ENCODE measurements around the gene DNAL1.
"Not testable (repeated sequence)": the region's sequence is repeated elsewhere in the genome, so short reads cannot be mapped to it uniquely, and the experiment has no call there.

The DNAL1 gene

DNA sequence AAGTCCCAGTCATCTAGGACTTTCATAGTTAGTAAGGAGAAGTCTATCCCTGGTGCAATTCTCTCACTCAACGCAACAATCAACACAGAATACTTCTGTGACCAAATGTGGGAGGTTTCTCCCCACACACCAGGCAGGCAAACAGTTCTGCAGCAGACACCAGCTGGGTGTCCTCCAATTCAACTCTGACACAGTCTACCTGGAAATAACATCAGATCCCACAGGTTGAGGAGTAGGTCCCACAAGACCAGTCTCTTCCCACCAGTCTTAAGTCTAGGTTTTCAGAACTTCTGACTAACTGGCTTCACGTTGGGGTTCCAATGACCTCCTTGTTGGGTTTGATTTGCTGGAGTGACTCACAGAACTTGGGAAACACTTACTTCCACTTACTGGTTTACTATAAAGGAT, 17.6 kb upstream of the DNAL1 start:
- H3K36me3 ChIP-seq (replicated peaks): no peaks in the 10 kb centered on the region
- no peak overlapping the region for H3K4me3 ChIP-seq
- no peak for DNase-seq (ENCODE audit: low spot score in 2 of 2)
- no peaks in the 10 kb centered on the region for H3K27me3 ChIP-seq (ENCODE audit: low read depth)
- no peaks in the 10 kb centered on the region for H3K4me1 ChIP-seq
- in situ Hi-C loops (cut with MboI; ENCODE audit: low sequenced_read_pairs): no loop called here
- no peaks in the 10 kb centered on the region for H3K9me3 ChIP-seq

DNA sequence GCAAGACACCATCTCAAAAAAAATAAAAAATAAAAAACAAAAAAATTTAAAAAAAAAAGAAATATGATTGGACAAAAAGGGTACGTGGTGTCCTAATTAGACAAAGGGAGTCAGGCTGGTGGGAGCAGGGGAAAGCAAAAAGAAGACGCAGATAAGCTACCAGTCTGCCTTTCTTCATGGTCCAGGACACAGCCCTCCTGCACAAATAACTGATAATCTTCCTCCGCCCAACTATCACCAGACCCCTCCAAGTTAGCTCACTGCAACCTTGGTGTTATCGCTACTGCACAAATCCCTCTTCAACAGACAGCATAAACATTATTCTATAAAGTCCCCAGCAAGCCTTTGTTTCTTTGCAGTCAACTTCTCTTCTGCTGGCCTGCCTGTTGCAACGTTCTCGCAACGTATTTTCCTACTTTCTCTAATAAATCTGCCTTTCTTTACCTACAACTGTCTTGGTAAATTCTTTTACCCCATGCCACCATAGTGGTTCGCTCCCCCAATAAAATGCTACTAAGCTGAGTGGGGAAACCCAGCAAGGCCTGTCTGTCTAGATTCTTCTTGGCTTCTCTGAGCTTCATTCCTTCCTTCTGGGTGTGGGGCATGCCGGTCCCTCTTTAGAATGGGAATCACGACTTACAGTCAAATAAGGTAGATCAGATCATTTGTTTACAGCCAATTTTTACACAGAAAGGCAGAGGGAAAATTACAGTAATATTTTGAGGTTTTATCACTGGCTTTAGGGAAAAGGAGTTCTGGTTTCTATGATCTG, 14.6 kb upstream of the DNAL1 start:
- in situ Hi-C loops (cut with MboI; ENCODE audit: low sequenced_read_pairs): no loop called here
- Histone ChIP-seq H3K36me3 (replicated peaks) (no peaks in the 10 kb centered on the region), H3K4me1 (no peaks in the 10 kb centered on the region)

DNA sequence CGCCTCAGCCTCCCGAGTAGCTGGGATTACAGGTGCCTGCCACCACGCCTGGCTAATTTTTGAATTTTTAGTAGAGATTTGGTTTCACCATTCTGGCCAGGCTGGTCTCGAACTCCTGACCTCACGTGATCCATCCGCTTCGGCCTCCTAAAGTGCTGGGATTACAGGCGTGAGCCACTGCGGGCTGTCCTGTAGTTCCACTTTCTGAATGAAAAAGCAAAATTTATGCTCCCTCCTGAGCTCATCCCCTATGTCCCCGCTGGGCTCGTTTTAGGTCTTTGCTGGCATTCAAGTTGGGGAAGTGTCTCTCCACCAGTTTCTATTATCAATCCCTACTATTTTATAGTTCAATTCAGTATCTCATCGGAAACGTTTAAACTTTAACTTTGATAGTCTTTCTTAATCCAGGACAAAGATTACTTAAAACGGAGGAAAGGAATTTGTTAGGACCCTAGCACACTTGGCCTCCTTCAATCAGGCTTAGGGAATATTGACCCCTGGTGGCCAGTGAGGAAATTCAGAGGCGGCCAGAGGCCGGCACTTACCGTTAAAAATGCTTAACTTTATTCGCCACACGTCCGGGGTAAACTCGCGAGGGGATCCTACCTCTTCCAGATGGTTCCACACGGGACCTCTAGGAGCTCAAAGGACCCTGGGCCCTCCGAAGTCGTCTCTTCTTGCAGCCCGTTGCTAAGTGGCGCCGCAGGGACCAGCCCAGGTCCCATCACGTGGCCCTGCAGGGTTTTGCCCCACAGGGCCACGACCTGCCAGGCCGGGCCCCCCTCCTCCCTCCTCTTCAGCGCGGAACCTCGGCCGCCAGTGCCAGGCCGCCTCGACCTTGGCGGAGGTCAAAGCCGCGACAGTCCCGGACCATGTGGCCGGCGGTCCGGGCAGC, 11.4 kb upstream of the DNAL1 start:
- DNase-seq (ENCODE audit: low spot score in 2 of 2): peak; percentile 58 to 59
- Histone ChIP-seq H3K4me1 (no peaks in the 10 kb centered on the region), H3K4me3 (no peak overlapping the region), H3K9me3 (no peaks in the 10 kb centered on the region), H3K36me3 (replicated peaks) (no peaks in the 10 kb centered on the region), H3K27me3 (ENCODE audit: low read depth) (no peaks in the 10 kb centered on the region)
- in situ Hi-C loops (cut with MboI; ENCODE audit: low sequenced_read_pairs): no loop called here

More for the DNA sequence above, 14.6 kb upstream of the DNAL1 start:
- no peak overlapping the region for H3K4me3 ChIP-seq
- no peaks in the 10 kb centered on the region for H3K9me3 ChIP-seq
- DNase-seq (ENCODE audit: low spot score in 2 of 2): no peak
- H3K27me3 ChIP-seq (ENCODE audit: low read depth): no peaks in the 10 kb centered on the region

DNA sequence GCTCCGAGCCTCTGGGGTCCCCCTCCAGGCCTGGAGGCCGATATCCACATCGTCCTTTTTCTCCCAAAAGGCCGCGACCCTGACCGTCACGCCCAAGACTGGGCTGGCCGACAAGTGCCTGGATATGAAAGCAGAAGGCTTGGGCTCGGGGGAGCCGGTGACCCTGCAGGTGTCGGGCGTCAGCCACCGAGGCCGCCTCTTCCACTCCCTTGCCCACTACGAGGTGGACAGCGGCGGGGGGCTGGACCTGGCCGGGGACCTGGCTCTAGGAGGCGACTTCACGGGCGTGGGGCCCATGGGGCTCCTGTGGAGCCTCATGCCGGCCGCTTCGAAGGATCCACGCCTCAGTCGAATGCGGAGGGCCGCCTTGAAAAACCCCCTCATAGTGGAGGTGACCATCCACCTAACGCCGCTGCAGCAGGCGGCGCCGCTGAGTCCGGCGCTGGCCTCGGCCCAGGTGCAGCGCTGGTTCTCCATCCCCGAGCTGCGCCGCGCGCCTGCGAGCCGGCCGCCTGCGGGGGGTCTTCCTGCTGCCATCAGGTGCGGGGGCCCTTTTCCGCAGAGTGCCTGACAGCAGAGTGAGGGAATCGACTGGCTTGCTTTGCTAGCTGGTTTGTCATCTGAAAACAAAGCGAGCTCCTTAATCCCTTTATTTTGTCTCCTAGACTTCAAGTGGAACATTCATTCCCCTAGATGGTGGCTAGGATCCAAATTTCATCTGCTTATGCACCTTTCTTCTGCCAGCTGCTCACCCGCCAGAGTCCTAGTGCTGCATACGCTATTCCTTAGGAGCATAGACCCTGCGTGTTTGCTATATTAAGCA, 10.6 kb upstream of the DNAL1 start:
- Histone ChIP-seq H3K4me1 (no peaks in the 10 kb centered on the region), H3K9me3 (no peaks in the 10 kb centered on the region), H3K4me3 (no peak overlapping the region), H3K36me3 (replicated peaks) (no peaks in the 10 kb centered on the region), H3K27me3 (ENCODE audit: low read depth) (no peaks in the 10 kb centered on the region)
- no peak for DNase-seq (ENCODE audit: low spot score in 2 of 2)
- in situ Hi-C loops (cut with MboI; ENCODE audit: low sequenced_read_pairs): no loop called here

DNA sequence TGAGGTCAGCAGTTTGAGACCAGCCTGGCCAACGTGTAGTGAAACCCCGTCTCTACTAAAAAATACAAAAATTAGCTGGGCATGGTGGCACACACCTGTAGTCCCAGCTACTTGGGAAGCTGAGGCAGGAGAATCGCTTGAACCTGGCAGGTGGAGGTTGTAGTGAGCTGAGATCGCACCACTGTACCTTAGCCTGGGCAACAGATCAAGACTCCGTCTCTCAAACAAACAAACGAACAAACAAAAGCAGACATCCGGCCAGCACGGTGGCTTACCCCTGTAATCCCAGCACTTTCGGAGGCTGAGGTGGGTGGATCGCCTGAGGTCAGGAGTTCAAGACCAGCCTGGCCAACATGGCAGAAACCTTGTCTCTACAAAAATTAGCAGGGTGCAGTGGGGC, 8.4 kb upstream of the DNAL1 start:
- H3K4me1 ChIP-seq; H3K27me3 ChIP-seq (ENCODE audit: low read depth); in situ Hi-C loops (cut with MboI; ENCODE audit: low sequenced_read_pairs); H3K4me3 ChIP-seq; DNase-seq (ENCODE audit: low spot score in 2 of 2); H3K36me3 ChIP-seq (replicated peaks); H3K9me3 ChIP-seq: not testable (repeated sequence)

DNA sequence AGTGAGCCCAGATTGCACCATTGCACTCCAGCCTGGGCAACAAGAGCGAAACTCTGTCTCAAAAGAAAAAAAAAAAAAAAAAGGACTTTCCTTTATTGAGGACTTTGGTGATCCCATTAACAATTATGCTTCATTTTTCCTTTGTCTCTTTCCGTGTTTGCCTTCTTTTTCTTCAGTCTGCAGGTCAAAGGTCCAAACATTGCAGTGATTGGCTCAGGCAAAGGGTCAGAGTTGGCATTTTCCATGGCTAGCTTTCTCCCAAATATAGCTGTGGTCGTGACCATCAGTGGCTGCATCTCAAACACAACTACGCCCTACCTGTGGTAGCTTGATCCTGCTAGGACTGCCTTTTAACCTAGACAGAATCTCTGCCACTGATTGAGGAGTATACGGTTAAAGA, 7.0 kb upstream of the DNAL1 start:
- H3K27me3 ChIP-seq (ENCODE audit: low read depth): no peaks in the 10 kb centered on the region
- no peaks in the 10 kb centered on the region for H3K36me3 ChIP-seq (replicated peaks)
- no peak overlapping the region for H3K4me3 ChIP-seq
- no peaks in the 10 kb centered on the region for H3K9me3 ChIP-seq
- in situ Hi-C loops (cut with MboI; ENCODE audit: low sequenced_read_pairs): no loop called here
- H3K4me1 ChIP-seq: no peaks in the 10 kb centered on the region
- DNase-seq (ENCODE audit: low spot score in 2 of 2): no peak

DNA sequence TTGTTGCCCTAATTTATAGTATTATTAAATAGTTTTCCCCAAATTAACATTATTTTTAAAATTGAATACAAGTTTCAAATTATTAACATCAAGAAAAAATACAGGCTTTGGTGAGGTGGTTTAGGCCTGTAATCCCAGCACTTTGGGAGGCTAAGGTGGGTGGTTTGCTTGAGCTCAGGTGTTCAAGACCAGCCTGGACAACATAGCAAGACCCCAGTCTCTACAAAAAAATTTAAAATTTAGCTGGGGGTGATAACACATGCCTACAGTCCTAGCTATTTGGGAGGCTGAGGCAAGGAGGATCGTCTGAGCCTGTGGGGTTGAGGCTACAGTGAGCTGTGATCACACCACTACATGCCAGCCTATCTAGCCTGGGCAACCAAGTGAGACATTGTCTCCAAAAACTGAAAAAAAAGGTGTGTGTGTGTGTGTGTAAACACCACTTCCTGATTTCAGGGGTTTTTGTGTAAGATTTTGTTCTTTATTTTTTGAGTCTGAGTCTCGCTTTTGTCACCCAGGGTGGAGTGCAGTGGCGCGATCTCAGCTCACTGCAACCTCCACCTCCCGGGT, 3.9 kb upstream of the DNAL1 start:
- DNase-seq (ENCODE audit: low spot score in 2 of 2): no peak
- Histone ChIP-seq H3K36me3 (replicated peaks) (no peaks in the 10 kb centered on the region), H3K27me3 (ENCODE audit: low read depth) (no peaks in the 10 kb centered on the region), H3K4me1 (peaks cover 3% of the 10 kb centered on the region), H3K4me3 (no peak overlapping the region), H3K9me3 (no peaks in the 10 kb centered on the region)
- in situ Hi-C loops (cut with MboI; ENCODE audit: low sequenced_read_pairs): no loop called here

DNA sequence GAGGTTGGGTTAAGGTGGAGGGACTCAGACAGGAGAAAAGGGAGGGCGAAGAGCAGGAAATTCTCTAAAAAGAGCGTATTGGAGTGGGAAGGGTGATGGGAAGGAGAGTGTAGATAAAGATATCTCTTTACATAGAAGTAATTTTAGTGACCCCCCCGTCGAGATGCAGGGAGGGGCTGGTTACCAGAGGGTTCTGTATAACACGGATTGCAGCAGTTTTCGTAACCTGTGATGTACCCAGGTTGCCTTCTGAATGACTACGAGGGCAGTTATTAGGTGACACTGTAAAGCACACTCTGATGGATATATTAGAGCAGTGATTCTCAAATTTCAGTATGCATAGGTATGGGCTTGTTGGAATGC, 443 bp downstream of the DNAL1 start:
- H3K4me1 ChIP-seq: peaks cover 3% of the 10 kb centered on the region
- H3K4me3 ChIP-seq: peak overlapping the region; percentile 63
- DNase-seq (ENCODE audit: low spot score in 2 of 2): no peak
- H3K36me3 ChIP-seq (replicated peaks): no peaks in the 10 kb centered on the region; the same call in 1 of the 2 replicates
- no peaks in the 10 kb centered on the region for H3K9me3 ChIP-seq
- in situ Hi-C loops (cut with MboI; ENCODE audit: low sequenced_read_pairs): no loop called here
- no peaks in the 10 kb centered on the region for H3K27me3 ChIP-seq (ENCODE audit: low read depth)

DNA sequence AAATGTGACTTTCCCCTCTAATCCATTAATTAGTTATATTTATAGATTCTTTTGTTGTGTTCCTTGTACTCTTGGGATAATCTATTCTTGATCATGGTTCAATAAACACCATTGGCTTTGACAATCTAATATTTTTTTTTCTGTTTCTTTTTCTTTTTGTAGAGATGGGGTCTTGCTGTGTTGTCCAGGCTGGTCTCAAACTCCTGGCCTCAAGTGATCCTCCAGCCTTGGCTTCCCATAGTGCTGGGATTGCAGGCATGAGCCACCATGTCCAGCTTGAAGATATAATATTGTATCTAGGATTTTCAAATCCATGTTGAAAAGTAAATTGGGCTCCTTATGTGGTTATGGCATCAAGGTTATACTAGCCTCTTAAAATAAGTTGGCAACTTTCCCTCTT, 6.2 kb downstream of the DNAL1 start:
- no peak for DNase-seq (ENCODE audit: low spot score in 2 of 2)
- Histone ChIP-seq H3K36me3 (replicated peaks) (no peaks in the 10 kb centered on the region; the same call in 1 of the 2 replicates), H3K27me3 (ENCODE audit: low read depth) (no peaks in the 10 kb centered on the region), H3K4me1 (no peaks in the 10 kb centered on the region), H3K4me3 (no peak overlapping the region), H3K9me3 (no peaks in the 10 kb centered on the region)
- in situ Hi-C loops (cut with MboI; ENCODE audit: low sequenced_read_pairs): no loop called here

DNA sequence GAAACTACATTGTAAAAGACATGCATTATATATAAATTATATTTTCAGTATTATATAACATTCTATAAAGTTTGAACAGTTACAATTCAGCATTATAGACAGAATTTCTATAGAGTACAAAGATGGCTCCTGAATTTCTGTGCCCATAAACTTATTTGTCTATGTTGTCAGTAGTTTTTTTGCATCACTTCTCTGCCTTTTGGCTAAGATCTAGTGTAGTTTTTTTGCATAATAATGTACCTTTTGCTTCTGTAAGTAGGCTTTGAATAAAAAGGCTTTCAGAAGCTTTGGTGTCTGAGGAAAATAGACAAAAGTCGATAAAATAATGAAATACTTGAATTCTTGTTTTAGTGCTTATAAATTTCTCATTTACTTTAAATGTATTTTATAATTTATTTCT, 11.1 kb downstream of the DNAL1 start:
- DNase-seq (ENCODE audit: low spot score in 2 of 2): peak in 1 of 2 experiments; percentile 98
- H3K4me3 ChIP-seq: no peak overlapping the region
- no peaks in the 10 kb centered on the region for H3K9me3 ChIP-seq
- no peaks in the 10 kb centered on the region for H3K27me3 ChIP-seq (ENCODE audit: low read depth)
- H3K36me3 ChIP-seq (replicated peaks): no peaks in the 10 kb centered on the region; the same call in 1 of the 2 replicates
- H3K4me1 ChIP-seq: peaks cover 11% of the 10 kb centered on the region
- in situ Hi-C loops (cut with MboI; ENCODE audit: low sequenced_read_pairs): no loop called here

DNA sequence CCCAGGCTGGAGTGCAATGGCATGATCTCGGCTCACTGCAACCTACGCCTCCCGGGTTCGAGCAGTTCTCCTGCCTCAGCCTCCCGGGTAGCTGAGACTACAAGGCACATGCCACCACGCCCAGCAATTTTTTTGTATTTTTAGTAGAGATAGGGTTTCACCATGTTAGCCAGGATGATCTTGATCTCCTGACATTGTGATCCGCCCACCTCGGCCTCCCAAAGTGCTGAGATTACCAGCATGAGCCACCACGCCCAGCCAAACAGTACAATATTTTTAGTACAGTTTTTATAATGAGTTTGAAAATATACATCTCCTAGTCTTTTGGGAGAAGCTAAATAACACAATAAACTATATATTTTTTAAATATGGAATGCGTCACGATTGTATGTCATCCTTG, 14.4 kb downstream of the DNAL1 start:
- peaks cover 17% of the 10 kb centered on the region for H3K4me1 ChIP-seq
- DNase-seq (ENCODE audit: low spot score in 2 of 2); H3K4me3 ChIP-seq; H3K36me3 ChIP-seq (replicated peaks); H3K27me3 ChIP-seq (ENCODE audit: low read depth); in situ Hi-C loops (cut with MboI; ENCODE audit: low sequenced_read_pairs); H3K9me3 ChIP-seq: not testable (repeated sequence)

DNA sequence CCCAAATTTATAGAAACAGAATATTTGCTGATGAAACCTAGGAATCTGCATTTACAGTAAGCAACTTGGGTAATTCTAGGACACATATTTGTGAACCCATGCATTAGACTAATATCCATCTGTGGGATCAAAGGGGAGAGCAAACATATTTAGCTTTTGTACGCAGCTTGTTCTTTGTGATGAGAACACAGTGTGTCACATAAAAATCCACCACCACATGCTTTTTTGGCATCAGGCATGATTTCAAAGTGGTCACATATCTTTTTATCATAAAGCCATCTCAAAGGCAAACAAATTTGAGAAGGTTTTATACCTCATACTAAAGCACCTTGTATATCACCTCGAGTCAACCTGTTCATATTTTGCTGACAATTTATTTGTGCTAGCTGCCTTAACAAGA, 15.7 kb downstream of the DNAL1 start:
- H3K36me3 ChIP-seq (replicated peaks): peaks cover 5% of the 10 kb centered on the region; the same call in 1 of the 2 replicates
- H3K27me3 ChIP-seq (ENCODE audit: low read depth): no peaks in the 10 kb centered on the region
- H3K4me3 ChIP-seq: no peak overlapping the region
- no peaks in the 10 kb centered on the region for H3K9me3 ChIP-seq
- peaks cover 17% of the 10 kb centered on the region for H3K4me1 ChIP-seq
- in situ Hi-C loops (cut with MboI; ENCODE audit: low sequenced_read_pairs): no loop called here
- peak in 1 of 2 experiments; percentile 1 for DNase-seq (ENCODE audit: low spot score in 2 of 2)

DNA sequence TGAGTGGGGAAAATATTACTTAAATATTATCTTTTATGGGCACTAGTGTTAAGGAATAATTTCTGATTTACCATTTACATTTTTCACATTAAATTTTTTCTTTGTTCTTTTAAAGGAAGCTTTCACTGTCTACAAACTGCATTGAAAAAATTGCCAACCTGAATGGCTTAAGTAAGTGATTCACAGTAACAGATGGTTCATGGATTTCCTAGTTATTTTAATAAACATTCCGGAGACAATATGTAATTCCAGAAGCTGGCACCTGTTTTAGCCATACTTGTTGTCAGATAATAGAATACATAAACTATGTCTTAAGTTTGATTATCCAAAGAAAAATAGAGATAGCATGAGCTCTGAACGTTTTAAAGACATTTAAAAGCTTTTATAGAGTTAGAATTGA, 17.1 kb downstream of the DNAL1 start:
- peaks cover 12% of the 10 kb centered on the region for H3K4me1 ChIP-seq
- in situ Hi-C loops (cut with MboI; ENCODE audit: low sequenced_read_pairs): no loop called here
- DNase-seq (ENCODE audit: low spot score in 2 of 2): peak in 1 of 2 experiments; percentile 2
- H3K4me3 ChIP-seq: no peak overlapping the region
- no peaks in the 10 kb centered on the region for H3K9me3 ChIP-seq
- H3K27me3 ChIP-seq (ENCODE audit: low read depth): no peaks in the 10 kb centered on the region
- peaks cover 5% of the 10 kb centered on the region; the same call in 1 of the 2 replicates for H3K36me3 ChIP-seq (replicated peaks)
